ENCODE measurements around the gene PGBD5. TPM values are rescaled to one million over a fixed set of nuclear protein-coding genes. Genes with fewer than 3 reads are reported as not detected.
"Not testable (repeated sequence)": the region's sequence is repeated elsewhere in the genome, so short reads cannot be mapped to it uniquely, and the experiment has no call there.

PGBD5 gene
- polyA plus RNA-seq, 1 experiment, result 1.0 TPM

- Histone ChIP-seq H3K4me3 (ENCODE audit: low read depth, low read length) (no peak overlapping the region), H3K9me3 (ENCODE audit: control insufficient read depth, insufficient read depth, low read length) (no peaks in the 10 kb centered on the region), H3K27ac (ENCODE audit: low read depth, low read length) (no peak overlapping the region), H3K27me3 (ENCODE audit: control insufficient read depth, insufficient read depth, low read length) (no peaks in the 10 kb centered on the region)
- DNase-seq (ENCODE audit: low read depth, low spot score), result no peak
- no peak for TF ChIP-seq CTCF (IDR thresholded peaks at IDR 0.05; ENCODE audit: low read depth, low read length)
- POLR2A ChIA-PET, result no interaction called here
- CTCF ChIA-PET, result no interaction called here
Observed at GRCh38 chr1:230414694-230415093, 11.4 kb downstream of the PGBD5 start.

GRCh38 chr1:230414102-230414501 is 12.0 kb downstream of the PGBD5 start:
- POLR2A ChIA-PET, result no interaction called here
- Histone ChIP-seq H3K27me3 (ENCODE audit: control insufficient read depth, insufficient read depth, low read length) (no peaks in the 10 kb centered on the region), H3K27ac (ENCODE audit: low read depth, low read length) (no peak overlapping the region), H3K4me3 (ENCODE audit: low read depth, low read length) (no peak overlapping the region), H3K9me3 (ENCODE audit: control insufficient read depth, insufficient read depth, low read length) (no peaks in the 10 kb centered on the region)
- CTCF ChIA-PET, result no interaction called here
- no peak for TF ChIP-seq CTCF (IDR thresholded peaks at IDR 0.05; ENCODE audit: low read depth, low read length)
- DNase-seq (ENCODE audit: low read depth, low spot score), result no peak

- TF ChIP-seq CTCF (IDR thresholded peaks at IDR 0.05; ENCODE audit: low read depth, low read length), result no peak
- H3K27me3 ChIP-seq (ENCODE audit: control insufficient read depth, insufficient read depth, low read length), result no peaks in the 10 kb centered on the region
- H3K9me3 ChIP-seq (ENCODE audit: control insufficient read depth, insufficient read depth, low read length), result no peaks in the 10 kb centered on the region
- H3K27ac ChIP-seq (ENCODE audit: low read depth, low read length), result no peak overlapping the region
- H3K4me3 ChIP-seq (ENCODE audit: low read depth, low read length), result no peak overlapping the region
- ChIA-PET POLR2A (no interaction called here), CTCF (no interaction called here)
- no peak for DNase-seq (ENCODE audit: low read depth, low spot score)
Observed at GRCh38 chr1:230413061-230413460, 13.1 kb downstream of the PGBD5 start.

- H3K9me3 ChIP-seq (ENCODE audit: control insufficient read depth, insufficient read depth, low read length), result no peaks in the 10 kb centered on the region
- CTCF ChIA-PET, result no interaction called here
- POLR2A ChIA-PET, result no interaction called here
- no peak for TF ChIP-seq CTCF (IDR thresholded peaks at IDR 0.05; ENCODE audit: low read depth, low read length)
- no peak overlapping the region for H3K4me3 ChIP-seq (ENCODE audit: low read depth, low read length)
- no peak overlapping the region for H3K27ac ChIP-seq (ENCODE audit: low read depth, low read length)
- DNase-seq (ENCODE audit: low read depth, low spot score), result no peak
- no peaks in the 10 kb centered on the region for H3K27me3 ChIP-seq (ENCODE audit: control insufficient read depth, insufficient read depth, low read length)
Observed at GRCh38 chr1:230408971-230409370, 17.2 kb downstream of the PGBD5 start.

GRCh38 chr1:230407351-230407750 is 18.8 kb downstream of the PGBD5 start:
- H3K4me3 ChIP-seq (ENCODE audit: low read depth, low read length), result no peak overlapping the region
- H3K9me3 ChIP-seq (ENCODE audit: control insufficient read depth, insufficient read depth, low read length), result 0 out of 2 replicates have a peak, but pooled peaks cover 3% of the 10 kb centered on the region
- TF ChIP-seq CTCF (IDR thresholded peaks at IDR 0.05; ENCODE audit: low read depth, low read length), result no peak
- no peaks in the 10 kb centered on the region for H3K27me3 ChIP-seq (ENCODE audit: control insufficient read depth, insufficient read depth, low read length)
- DNase-seq (ENCODE audit: low read depth, low spot score), result no peak
- ChIA-PET POLR2A (no interaction called here), CTCF (no interaction called here)
- H3K27ac ChIP-seq (ENCODE audit: low read depth, low read length), result no peak overlapping the region

- H3K4me3 ChIP-seq (ENCODE audit: low read depth, low read length); H3K27ac ChIP-seq (ENCODE audit: low read depth, low read length); H3K9me3 ChIP-seq (ENCODE audit: control insufficient read depth, insufficient read depth, low read length); H3K27me3 ChIP-seq (ENCODE audit: control insufficient read depth, insufficient read depth, low read length); DNase-seq (ENCODE audit: low read depth, low spot score): not testable (repeated sequence)
- POLR2A ChIA-PET, result interaction anchor here (0.6 kb wide), 1 partner anchor 220 kb away, joined by 6 read pairs; no protein-coding TSS in a partner anchor
- CTCF ChIA-PET, result interaction anchor here (0.6 kb wide), 1 partner anchor 18 kb away, joined by 5 read pairs; no protein-coding TSS in a partner anchor
Observed at GRCh38 chr1:230406727-230407126, 19.4 kb downstream of the PGBD5 start.

All from AG04450 (cell line).